GM23248 (cell line): ENCODE measurements around the gene TRAF3IP1. TPM values are rescaled to one million over a fixed set of nuclear protein-coding genes. Genes with fewer than 3 reads are reported as not detected.

Experiments used
- DNase-seq: peaks from one replicate; pipeline ENCODE4 v3.0.0-alpha.2; 2015
- H2AFZ ChIP-seq: fragments of 200-600 bp; sonication (generic); 2 replicates; pipeline ENCODE4 v1.6.1; 2016; ENCODE audit warnings: antibody characterized with exemption
- H3F3A ChIP-seq: fragments of 200-600 bp; sonication (generic); 2 replicates; pipeline ENCODE4 v1.6.1; 2016; ENCODE audit warnings: mild to moderate bottlenecking, antibody characterized with exemption, mixed run types; ENCODE audit not compliant: insufficient read depth
- H3K27ac ChIP-seq: fragments of 200-600 bp; sonication (generic); 2 replicates; pipeline ENCODE4 v1.5.1; 2016; ENCODE audit warnings: mild to moderate bottlenecking
- H3K27me3 ChIP-seq: fragments of 200-600 bp; sonication (generic); replicated peaks from 2 replicates; pipeline ENCODE4 v1.6.1; 2016; ENCODE audit warnings: mild to moderate bottlenecking; ENCODE audit not compliant: insufficient read depth
- H3K36me3 ChIP-seq: fragments of 200-600 bp; sonication (generic); 2 replicates; pipeline ENCODE4 v1.6.1; 2016; ENCODE audit warnings: low read depth, mild to moderate bottlenecking
- H3K4me1 ChIP-seq: fragments of 200-600 bp; sonication (generic); 2 replicates; pipeline ENCODE4 v1.6.1; 2016; ENCODE audit warnings: mild to moderate bottlenecking; ENCODE audit not compliant: insufficient read depth
- H3K4me2 ChIP-seq: fragments of 200-600 bp; sonication (generic); one replicate; pipeline ENCODE4 v1.6.1; 2016; ENCODE audit warnings: mild to moderate bottlenecking; ENCODE audit not compliant: unreplicated experiment
- H3K4me3 ChIP-seq: fragments of 200-600 bp; sonication (generic); 2 replicates; pipeline ENCODE4 v1.5.1; 2016; ENCODE audit warnings: mild to moderate bottlenecking
- H3K79me2 ChIP-seq: fragments of 200-600 bp; sonication (generic); 2 replicates; pipeline ENCODE4 v1.6.1; 2016; ENCODE audit warnings: mild to moderate bottlenecking; ENCODE audit not compliant: insufficient read depth
- H3K9ac ChIP-seq: fragments of 200-600 bp; sonication (generic); 2 replicates; pipeline ENCODE4 v1.6.1; 2016; ENCODE audit warnings: mild to moderate bottlenecking
- H3K9me2 ChIP-seq: fragments of 200-600 bp; sonication (generic); 2 replicates; pipeline ENCODE4 v1.6.1; 2016; ENCODE audit warnings: mixed run types, mild to moderate bottlenecking, moderate library complexity; ENCODE audit not compliant: insufficient read depth
- H3K9me3 ChIP-seq: fragments of 200-600 bp; sonication (generic); one replicate; pipeline ENCODE4 v1.6.1; 2017; ENCODE audit warnings: low read depth
- H4K20me1 ChIP-seq: fragments of 200-600 bp; sonication (generic); 2 replicates; pipeline ENCODE4 v1.6.0; 2016; ENCODE audit not compliant: insufficient read depth
- EZH2 ChIP-seq: fragments of 200-600 bp; sonication (generic); IDR thresholded peaks from 2 replicates; pipeline ENCODE4 v1.6.1; 2018; ENCODE audit warnings: antibody characterized with exemption, mild to moderate bottlenecking; ENCODE audit not compliant: insufficient read depth, poor library complexity, severe bottlenecking
- EZH2phosphoT487 ChIP-seq: fragments of 200-600 bp; sonication (generic); IDR thresholded peaks from 2 replicates; pipeline ENCODE4 v1.6.1; 2018; ENCODE audit warnings: antibody characterized with exemption, moderate library complexity, mild to moderate bottlenecking, low read depth; ENCODE audit not compliant: insufficient read depth
- WGBS, 2 experiments: methylation state at CpG; one replicate each; pipeline ENCODE4 v1.1.6; 2015 to 2017; ENCODE audit warnings: low lambda C conversion rate in 2 of 2, low coverage in 1 of 2; ENCODE audit errors: missing lambda C conversion rate in 2 of 2; 5-methylcytosine and 5-hydroxymethylcytosine counted together
- in situ Hi-C: fragments of 300-500 bp; cut with MboI; formaldehyde crosslinking; loops from 2 replicates; pipeline ENCODE4 v1.15.0; 2020
- polyA plus RNA-seq: library from polyadenylated mRNA; unstranded; fragments of >200 nt; fragmentation: Nextera tagmentation; extraction: Ambion mirVana; gene quantifications from 2 replicates; pipeline ENCODE4 v1.2.1, GENCODE V29; 2016
- total RNA-seq: library from RNA; depleted of rRNA; stranded (reverse); fragments of >200 nt; shearing (Covaris generic); gene quantifications from 2 replicates; pipeline ENCODE4 v1.2.3, GENCODE V29; 2014

The TRAF3IP1 gene
- total and polyA plus RNA-seq, 2 experiments from 2014 or later: 9.5 to 10.6 TPM

GRCh38 chr2:238337846-238338245 is 17.5 kb downstream of the TRAF3IP1 start:
- H3K27me3 ChIP-seq: no peaks in the 10 kb centered on the region
- H3K79me2 ChIP-seq: peaks cover 14% of the 10 kb centered on the region
- H3F3A ChIP-seq: no peaks in the 10 kb centered on the region
- H3K4me1 ChIP-seq: no peaks in the 10 kb centered on the region
- in situ Hi-C loops: no loop called here
- H4K20me1 ChIP-seq: no peaks in the 10 kb centered on the region
- no peak overlapping the region for H3K9ac ChIP-seq
- H3K4me3 ChIP-seq: no peak overlapping the region
- no peak for DNase-seq
- H2AFZ ChIP-seq: no peak overlapping the region
- H3K27ac ChIP-seq: no peak overlapping the region
- 95 to 99% methylated on average over 5 of the region's 5 CpGs for WGBS, 2 experiments
- H3K36me3 ChIP-seq: no peaks in the 10 kb centered on the region
- no peaks in the 10 kb centered on the region for H3K9me3 ChIP-seq
- TF ChIP-seq EZH2phosphoT487: no peak
- H3K4me2 ChIP-seq: no peak overlapping the region
- no peaks in the 10 kb centered on the region for H3K9me2 ChIP-seq

- no peaks in the 10 kb centered on the region for H4K20me1 ChIP-seq
- no peaks in the 10 kb centered on the region for H3K9me3 ChIP-seq
- H2AFZ ChIP-seq: no peak overlapping the region
- no peak overlapping the region for H3K4me3 ChIP-seq
- no peaks in the 10 kb centered on the region for H3K4me1 ChIP-seq
- WGBS, 2 experiments: 80 to 86% methylated on average over 15 of the region's 15 CpGs
- in situ Hi-C loops: no loop called here
- no peaks in the 10 kb centered on the region for H3K9me2 ChIP-seq
- H3K36me3 ChIP-seq: no peaks in the 10 kb centered on the region
- no peaks in the 10 kb centered on the region for H3K27me3 ChIP-seq
- DNase-seq: no peak
- no peak overlapping the region for H3K9ac ChIP-seq
- H3K4me2 ChIP-seq: no peak overlapping the region
- H3F3A ChIP-seq: no peaks in the 10 kb centered on the region
- H3K27ac ChIP-seq: no peak overlapping the region
- peaks cover 10% of the 10 kb centered on the region for H3K79me2 ChIP-seq
- TF ChIP-seq EZH2 (no peak), EZH2phosphoT487 (no peak)
Measured at GRCh38 chr2:238338710-238339394, 18.5 kb downstream of the TRAF3IP1 start.

- H3K4me2 ChIP-seq: no peak overlapping the region
- no peaks in the 10 kb centered on the region for H3K9me2 ChIP-seq
- no peaks in the 10 kb centered on the region for H3F3A ChIP-seq
- no peaks in the 10 kb centered on the region for H3K4me1 ChIP-seq
- no peak overlapping the region for H3K4me3 ChIP-seq
- no peak for DNase-seq
- H3K36me3 ChIP-seq: no peaks in the 10 kb centered on the region
- H3K79me2 ChIP-seq: peaks cover 10% of the 10 kb centered on the region
- no peak overlapping the region for H3K9ac ChIP-seq
- in situ Hi-C loops: no loop called here
- 91 to 94% methylated on average over 11 of the region's 11 CpGs for WGBS, 2 experiments
- no peak overlapping the region for H2AFZ ChIP-seq
- no peaks in the 10 kb centered on the region for H3K27me3 ChIP-seq
- H3K9me3 ChIP-seq: no peaks in the 10 kb centered on the region
- no peak for TF ChIP-seq EZH2phosphoT487
- TF ChIP-seq EZH2: no peak
- H3K27ac ChIP-seq: no peak overlapping the region
- H4K20me1 ChIP-seq: no peaks in the 10 kb centered on the region
Measured at GRCh38 chr2:238339395-238339780, 19.1 kb downstream of the TRAF3IP1 start.

- no peak overlapping the region for H3K9ac ChIP-seq
- no peaks in the 10 kb centered on the region for H3K27me3 ChIP-seq
- no peaks in the 10 kb centered on the region for H4K20me1 ChIP-seq
- no peaks in the 10 kb centered on the region for H3K9me3 ChIP-seq
- TF ChIP-seq EZH2phosphoT487 (no peak), EZH2 (no peak)
- no peaks in the 10 kb centered on the region for H3F3A ChIP-seq
- H2AFZ ChIP-seq: no peak overlapping the region
- no peaks in the 10 kb centered on the region for H3K4me1 ChIP-seq
- no peak for DNase-seq
- H3K36me3 ChIP-seq: no peaks in the 10 kb centered on the region
- H3K4me2 ChIP-seq: no peak overlapping the region
- 78 to 79% methylated on average over 8 to 11 of the region's 11 CpGs for WGBS, 2 experiments
- in situ Hi-C loops: no loop called here
- H3K79me2 ChIP-seq: peaks cover 6% of the 10 kb centered on the region
- H3K27ac ChIP-seq: no peak overlapping the region
- H3K9me2 ChIP-seq: no peaks in the 10 kb centered on the region
- H3K4me3 ChIP-seq: no peak overlapping the region
Measured at GRCh38 chr2:238339814-238340213, 19.5 kb downstream of the TRAF3IP1 start.
